Measurements from ENCODE around the gene ABCC6. TPM values are rescaled to one million over a fixed set of nuclear protein-coding genes. Genes with fewer than 3 reads are reported as not detected.
A peak's percentile ranks its signal among the peaks of the same experiment; 100 is the strongest.

ABCC6 gene
- total and polyA plus RNA-seq, 2 of the 13 experiments (the other 11 are each of a cell fraction or from before 2014, with no cell fraction given): 82.4 to 105 TPM

- TF ChIP-seq ZBTB34 (CRISPR knock-in tag; IDR thresholded peaks at IDR 0.05): no peak; the same call in 1 of the 2 replicates
- peak; percentile 53; the same call in 1 of the 2 replicates for TF ChIP-seq CBX5 (CRISPR knock-in tag; IDR thresholded peaks at IDR 0.05; ENCODE audit: borderline replicate concordance)
- peak; percentile 31 for TF ChIP-seq IKZF4 (CRISPR knock-in tag; IDR thresholded peaks at IDR 0.05; ENCODE audit: borderline replicate concordance, low read depth, not compliant biosample characterization)
- TF ChIP-seq PRDM15 (CRISPR knock-in tag; IDR thresholded peaks at IDR 0.05): no peak
- peak; percentile 68; the same call in 1 of the 2 replicates for TF ChIP-seq HOXD1 (CRISPR knock-in tag; IDR thresholded peaks at IDR 0.05)
- no peak for TF ChIP-seq NR2C2 (CRISPR knock-in tag; IDR thresholded peaks at IDR 0.05; ENCODE audit: borderline replicate concordance)
- no peak for TF ChIP-seq MBD4 (IDR thresholded peaks at IDR 0.05; ENCODE audit: borderline replicate concordance, low read length)
- no peak for TF ChIP-seq ATF5 (CRISPR knock-in tag; IDR thresholded peaks at IDR 0.05; ENCODE audit: low read depth)
- TF ChIP-seq CHD2 (IDR thresholded peaks at IDR 0.05; ENCODE audit: low read depth, low read length): no peak
- TF ChIP-seq ZHX1 (CRISPR knock-in tag; IDR thresholded peaks at IDR 0.05; ENCODE audit: low read depth): peak; percentile 78; the same call in 1 of the 2 replicates
- TF ChIP-seq KDM1A (CRISPR knock-in tag; IDR thresholded peaks at IDR 0.05): no peak
- TF ChIP-seq NCOA2 (CRISPR knock-in tag; IDR thresholded peaks at IDR 0.05): 0 out of 2 replicates have a peak, but pooled peaks have one; percentile 24
- TF ChIP-seq ZNF660 (CRISPR knock-in tag; IDR thresholded peaks at IDR 0.05; ENCODE audit: borderline replicate concordance, low read depth): no peak
Observed at GRCh38 chr16:16149710-16150116, 73.6 kb downstream of the ABCC6 start (continued).

All from HepG2 (cell line).